IPS-NIHi11 (cell line): ENCODE data around the gene DLK2.
A peak's percentile ranks its signal among the peaks of the same experiment; 100 is the strongest.

Source experiments
- DNase-seq: peaks from one replicate; pipeline ENCODE4 v3.0.0; 2012; ENCODE audit warnings: mixed read lengths, low spot score

The DLK2 gene

GRCh38 chr6:43453831-43454230 is 1.5 kb downstream of the DLK2 start:
- no peak for DNase-seq

GRCh38 chr6:43452896-43453295 is 2.5 kb downstream of the DLK2 start:
- DNase-seq = no peak

DNA sequence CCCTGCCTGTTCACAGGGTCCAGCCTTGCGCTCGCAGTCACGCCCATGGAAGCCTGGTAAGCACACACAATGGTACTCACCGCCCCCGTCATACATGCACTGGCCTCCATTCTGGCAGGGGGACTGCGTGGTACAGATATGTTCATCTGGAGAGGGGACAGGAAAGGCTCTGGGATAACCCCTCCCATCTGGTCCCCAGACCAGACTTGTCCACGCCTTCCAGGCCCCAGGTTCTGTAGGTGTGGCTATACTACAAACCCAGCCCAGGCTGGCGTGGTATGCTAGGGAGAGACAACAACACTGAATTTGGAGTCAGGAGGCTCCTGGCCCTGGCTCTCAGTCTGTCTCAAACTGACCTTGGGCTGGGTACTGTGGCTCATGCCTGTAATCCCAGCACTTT is 3.4 kb downstream of the DLK2 start:
- DNase-seq = no peak

DNA sequence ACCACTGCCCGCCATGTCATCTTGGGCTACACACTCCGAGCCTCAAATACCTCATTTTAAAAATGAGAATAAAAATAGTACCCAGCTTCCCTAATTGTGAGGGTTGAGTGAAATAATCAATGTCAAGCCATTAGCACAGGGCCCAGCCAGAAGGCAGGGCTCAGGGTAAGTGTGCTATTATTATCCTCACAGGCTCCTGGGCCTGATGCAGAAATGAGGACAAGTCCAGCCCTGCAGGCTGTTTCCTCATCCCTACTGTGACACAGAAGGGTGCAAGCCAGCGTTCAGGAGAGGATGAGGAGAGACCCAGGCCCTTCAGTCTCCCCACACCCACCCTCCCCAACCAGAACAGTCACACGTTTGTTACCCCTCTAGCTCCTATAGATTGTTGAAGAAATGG is 4.0 kb downstream of the DLK2 start:
- no peak for DNase-seq

- DNase-seq = no peak
Measured at GRCh38 chr6:43450699-43451131, 4.6 kb downstream of the DLK2 start.

DNA sequence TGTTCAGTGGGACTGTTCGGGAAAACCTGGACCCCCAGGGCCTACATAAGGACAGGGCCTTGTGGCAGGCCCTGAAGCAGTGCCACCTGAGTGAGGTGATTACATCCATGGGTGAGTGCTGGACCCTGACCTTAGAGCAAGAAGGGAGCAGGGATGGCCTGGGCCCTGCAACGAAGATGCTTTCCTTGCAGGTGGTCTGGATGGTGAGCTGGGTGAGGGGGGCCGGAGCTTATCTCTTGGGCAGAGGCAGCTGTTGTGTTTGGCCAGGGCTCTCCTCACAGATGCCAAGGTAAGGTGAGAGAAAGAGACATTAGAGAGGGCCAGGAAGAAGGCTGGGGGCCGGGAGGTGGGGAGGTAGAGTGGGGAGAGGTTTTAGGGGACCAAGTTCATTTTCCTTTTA is 6.4 kb downstream of the DLK2 start:
- no peak for DNase-seq

- no peak for DNase-seq
Measured at GRCh38 chr6:43447604-43448003, 7.7 kb downstream of the DLK2 start.

GRCh38 chr6:43445576-43445975 is 9.8 kb downstream of the DLK2 start:
- DNase-seq = no peak

- no peak for DNase-seq
Measured at GRCh38 chr6:43444582-43444981, 10.8 kb downstream of the DLK2 start.

DNA sequence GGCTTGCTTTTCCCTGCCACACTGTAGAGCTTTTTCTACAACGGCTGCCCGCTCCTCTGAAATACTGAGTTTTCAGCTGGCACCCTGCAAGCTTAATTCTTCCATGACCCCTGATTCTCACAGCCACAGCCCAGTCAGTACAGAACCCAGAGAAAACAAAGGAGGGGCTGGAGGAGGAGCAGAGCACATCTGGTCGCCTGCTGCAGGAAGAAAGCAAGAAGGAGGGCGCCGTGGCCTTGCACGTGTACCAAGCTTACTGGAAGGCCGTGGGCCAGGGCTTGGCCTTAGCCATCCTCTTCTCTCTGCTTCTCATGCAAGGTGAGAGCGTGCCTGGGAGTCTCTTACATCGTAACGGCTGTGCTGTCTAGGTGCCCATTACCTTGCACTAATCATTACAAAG is 11.3 kb downstream of the DLK2 start:
- DNase-seq = no peak

GRCh38 chr6:43442935-43443334 is 12.4 kb downstream of the DLK2 start:
- DNase-seq = no peak

- DNase-seq = no peak
Measured at GRCh38 chr6:43437700-43438099, 17.6 kb downstream of the DLK2 start.

DNA sequence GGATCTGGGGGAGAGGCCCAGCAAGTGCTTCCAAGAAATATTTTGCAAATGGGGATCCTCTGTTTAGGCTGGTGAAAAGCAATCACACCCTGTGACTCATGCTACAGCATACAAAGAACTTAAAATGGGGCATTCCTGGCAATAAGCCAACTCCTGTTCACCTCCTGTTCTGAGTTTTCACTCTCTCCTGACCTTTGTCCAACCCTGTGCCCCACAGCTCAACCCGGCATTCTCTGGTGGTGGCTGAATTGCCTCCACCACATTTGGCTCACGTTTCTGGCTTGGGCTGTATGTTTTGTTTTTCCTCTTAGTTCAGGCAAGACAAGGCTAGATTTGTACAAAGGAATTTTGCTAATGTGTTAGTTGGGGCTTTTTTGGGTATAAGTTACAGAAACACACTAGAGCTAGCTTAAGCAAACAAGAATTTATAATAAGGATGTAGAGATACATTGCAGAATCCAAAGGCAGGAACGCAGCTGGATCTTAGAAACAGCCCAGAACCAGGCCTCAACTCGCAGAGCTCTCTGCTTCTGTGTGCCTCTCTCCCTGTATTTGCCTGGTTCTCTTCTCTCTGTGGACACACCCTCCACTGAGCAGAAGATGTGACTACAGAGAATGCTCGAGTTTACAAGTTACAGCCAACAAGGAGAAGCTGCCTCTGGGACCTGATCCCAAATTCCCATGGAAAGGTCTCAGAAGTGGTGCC is 18.6 kb downstream of the DLK2 start:
- DNase-seq = no peak

GRCh38 chr6:43435682-43436437 is 19.5 kb downstream of the DLK2 start:
- no peak for DNase-seq

GRCh38 chr6:43434943-43435342 is 20.4 kb downstream of the DLK2 start:
- no peak for DNase-seq

DNA sequence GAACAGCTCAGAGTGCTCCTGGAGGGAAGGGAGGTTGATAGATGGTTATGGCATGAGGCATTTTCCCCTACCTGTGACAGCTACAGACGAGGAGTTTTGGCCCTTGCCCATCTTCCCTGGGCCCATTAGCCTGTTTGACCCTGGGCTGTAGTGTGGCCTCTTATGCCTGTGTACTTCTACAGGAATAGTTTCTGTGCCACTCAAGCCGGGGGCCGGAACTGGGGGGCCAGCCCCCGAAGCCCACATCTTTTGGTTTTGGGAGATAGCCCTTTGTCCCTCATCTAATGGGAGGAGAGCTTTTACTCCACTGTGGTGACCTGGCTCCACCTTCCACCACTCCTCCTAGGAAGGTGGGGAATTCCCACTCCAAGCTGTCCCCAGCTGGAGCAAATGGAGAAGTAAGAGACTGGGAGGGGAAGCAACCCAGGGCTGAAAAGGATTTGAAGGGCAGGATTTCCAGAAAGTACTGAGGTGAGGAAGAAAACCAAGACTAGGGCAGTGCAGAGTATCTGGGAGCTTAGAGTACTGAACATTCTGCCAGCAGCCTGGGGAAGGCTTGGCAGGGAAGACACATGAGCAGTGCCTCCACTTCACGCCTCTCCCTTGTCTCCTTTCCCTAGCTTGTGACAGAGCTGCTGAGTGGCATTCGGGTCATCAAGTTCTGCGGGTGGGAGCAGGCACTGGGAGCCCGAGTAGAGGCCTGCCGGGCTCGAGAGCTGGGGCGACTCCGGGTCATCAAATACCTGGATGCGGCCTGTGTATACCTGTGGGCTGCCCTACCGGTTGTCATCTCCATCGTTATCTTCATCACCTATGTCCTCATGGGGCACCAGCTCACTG is 21.1 kb downstream of the DLK2 start:
- DNase-seq = no peak

GRCh38 chr6:43433148-43433547 is 22.2 kb downstream of the DLK2 start:
- no peak for DNase-seq

DNA sequence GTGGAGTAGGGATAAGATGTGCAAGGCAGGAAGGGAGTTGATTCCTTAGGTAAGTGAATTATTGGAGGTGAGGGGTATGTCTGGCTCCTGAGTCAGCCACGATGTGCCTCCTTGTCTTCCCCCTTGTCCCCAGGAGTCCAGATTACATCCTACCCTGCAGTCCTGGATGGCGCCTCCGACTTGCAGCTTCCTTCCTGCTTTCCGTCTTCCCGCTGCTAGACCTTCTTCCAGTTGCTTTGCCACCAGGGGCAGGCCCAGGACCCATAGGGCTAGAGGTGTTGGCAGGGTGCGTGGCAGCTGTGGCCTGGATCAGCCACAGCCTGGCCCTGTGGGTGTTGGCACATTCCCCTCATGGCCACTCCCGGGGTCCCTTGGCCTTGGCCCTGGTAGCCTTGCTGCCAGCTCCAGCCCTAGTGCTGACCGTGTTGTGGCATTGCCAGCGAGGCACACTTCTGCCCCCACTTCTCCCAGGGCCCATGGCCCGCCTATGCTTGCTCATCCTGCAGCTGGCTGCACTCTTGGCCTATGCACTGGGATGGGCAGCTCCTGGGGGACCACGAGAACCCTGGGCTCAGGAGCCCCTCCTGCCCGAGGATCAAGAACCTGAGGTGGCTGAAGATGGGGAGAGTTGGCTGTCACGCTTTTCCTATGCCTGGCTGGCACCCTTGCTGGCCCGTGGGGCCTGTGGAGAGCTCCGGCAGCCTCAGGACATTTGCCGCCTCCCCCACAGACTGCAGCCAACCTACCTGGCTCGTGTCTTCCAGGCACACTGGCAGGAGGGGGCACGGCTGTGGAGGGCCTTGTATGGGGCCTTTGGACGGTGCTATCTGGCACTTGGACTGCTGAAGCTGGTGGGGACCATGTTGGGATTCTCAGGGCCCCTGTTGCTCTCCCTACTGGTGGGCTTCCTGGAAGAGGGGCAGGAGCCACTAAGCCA is 23.1 kb downstream of the DLK2 start:
- DNase-seq = no peak

DNA sequence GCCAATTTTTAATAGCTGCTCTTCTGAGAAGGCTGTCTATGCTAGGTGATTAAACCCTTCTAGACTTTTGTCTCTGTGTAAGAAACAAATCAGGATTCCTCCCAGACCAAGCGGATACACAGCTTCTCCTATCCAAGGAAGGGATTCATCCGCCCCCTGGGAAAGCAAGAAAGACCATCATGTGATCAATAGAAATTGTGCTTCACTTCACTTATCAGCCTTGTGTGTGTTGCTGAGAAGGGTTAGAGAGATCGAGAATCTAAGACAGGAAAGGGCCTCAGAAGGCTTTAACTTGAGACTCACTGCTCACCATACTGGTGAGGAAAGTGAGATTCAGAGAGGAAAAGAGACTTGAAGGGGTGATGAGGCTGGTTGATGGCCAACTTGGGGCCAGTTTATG is 26.5 kb downstream of the DLK2 start:
- DNase-seq = no peak

GRCh38 chr6:43428112-43428570 is 27.2 kb downstream of the DLK2 start:
- peak; percentile 29 for DNase-seq

DNA sequence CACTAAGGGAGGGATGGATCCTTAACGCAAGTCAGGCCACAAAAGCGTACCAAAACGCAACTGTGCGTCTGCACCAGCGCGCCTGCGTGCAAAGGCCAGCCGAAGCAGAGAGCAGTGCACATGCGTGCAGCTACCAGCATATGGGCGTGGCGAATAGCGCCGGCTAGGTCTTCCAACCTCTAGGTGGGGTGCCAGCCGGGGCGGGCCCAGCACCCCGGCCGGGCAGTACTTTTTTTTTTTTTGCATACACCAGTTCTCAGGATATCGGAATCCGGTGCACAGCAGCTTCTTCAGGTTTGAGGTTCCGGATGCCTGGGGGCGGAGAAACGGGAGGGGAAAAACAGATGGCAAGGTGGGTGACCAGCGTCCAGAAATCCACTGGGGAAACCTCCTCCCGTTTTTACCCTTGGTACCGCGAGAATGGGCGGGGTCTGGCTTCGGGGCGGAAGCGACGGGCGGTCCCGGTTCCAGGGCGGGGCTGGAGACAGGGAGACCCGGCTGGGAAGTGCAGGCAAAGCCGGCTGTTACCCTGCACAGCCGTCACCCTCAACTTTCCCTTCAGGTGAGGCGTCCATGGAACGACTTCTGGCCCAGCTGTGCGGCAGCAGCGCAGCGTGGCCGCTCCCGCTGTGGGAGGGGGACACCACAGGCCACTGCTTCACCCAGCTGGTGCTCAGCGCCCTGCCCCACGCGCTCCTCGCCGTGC is 27.8 kb downstream of the DLK2 start, which contains the start of gene ABCC10:
Gene ABCC10 (plus strand): TSS at position 136 of the 706 bp plus-strand sequence. CDS start 438 bp downstream, at position 574.
- peak; percentile 97 for DNase-seq
